HG02623 (cell line): ENCODE measurements around the gene SLIT3.

Experiments used
- ATAC-seq: cut with Tn5 transposase; IDR thresholded peaks from one replicate; pipeline ENCODE4 v1.9.1; 2021; ENCODE audit warnings: moderate library complexity; ENCODE audit not compliant: unreplicated experiment

The SLIT3 gene

GRCh38 chr5:168693297-168693696 is 607.6 kb downstream of the SLIT3 start:
- ATAC-seq, result no peak

- ATAC-seq, result no peak
Observed at GRCh38 chr5:168691891-168692290, 609.0 kb downstream of the SLIT3 start.

DNA sequence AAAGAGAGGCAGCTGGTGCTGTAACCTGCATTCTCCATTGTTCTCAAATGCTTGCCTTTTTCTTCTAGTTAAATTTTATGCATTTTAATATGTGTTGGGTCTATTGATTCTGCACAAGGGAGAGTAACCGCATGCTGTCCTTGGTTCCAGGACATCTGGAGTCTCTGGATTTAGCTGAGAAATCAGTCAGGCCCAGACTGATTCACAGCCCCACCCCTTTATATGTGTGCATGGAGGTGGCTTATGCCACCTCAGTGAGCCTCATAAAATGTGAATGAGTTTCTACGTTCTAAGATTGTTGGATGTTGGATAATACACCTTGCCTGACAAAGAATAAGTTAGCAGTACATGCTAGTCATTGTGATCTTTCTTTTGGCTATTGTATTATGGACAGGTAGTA is 611.7 kb downstream of the SLIT3 start:
- no peak for ATAC-seq

DNA sequence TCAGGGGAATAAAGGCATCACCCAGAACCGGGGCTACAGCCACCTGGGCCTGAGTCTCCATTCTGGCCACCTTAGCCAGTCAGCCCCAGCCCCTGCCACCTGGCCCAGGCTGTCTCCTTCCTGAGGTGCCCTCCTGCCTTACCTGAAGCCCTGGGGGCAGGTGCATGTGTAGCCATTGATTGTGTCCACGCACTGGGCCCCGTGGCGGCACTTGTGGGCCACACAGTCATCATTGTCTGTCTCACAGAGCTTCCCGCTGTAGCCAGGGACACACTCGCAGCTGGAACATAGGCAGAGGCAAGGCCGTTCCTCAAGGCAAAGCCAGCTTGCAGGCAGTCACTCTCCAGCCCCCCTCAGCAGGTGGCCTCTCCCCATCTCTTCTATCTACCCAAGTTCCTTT is 614.1 kb downstream of the SLIT3 start:
- no peak for ATAC-seq

- no peak for ATAC-seq
Observed at GRCh38 chr5:168685566-168685965, 615.4 kb downstream of the SLIT3 start.

DNA sequence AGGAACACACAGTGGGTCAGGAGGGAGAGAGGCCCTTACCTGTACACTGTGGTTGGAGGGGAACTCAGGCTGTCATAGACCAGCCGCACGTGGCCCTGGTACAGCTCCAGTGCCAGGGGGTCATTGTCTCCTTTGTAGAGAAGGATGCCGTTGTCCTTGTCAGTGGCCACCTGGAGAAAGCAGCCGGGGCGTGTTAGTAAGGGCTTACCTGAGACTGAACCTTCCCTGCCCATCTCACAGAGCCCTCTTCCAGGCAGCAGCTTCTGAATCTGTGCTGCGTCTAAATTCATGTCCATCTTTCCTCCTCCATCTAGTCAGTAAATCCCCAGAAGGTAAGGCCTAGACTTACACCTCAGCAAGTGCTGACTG is 617.0 kb downstream of the SLIT3 start:
- no peak for ATAC-seq

GRCh38 chr5:168683247-168683926 is 617.6 kb downstream of the SLIT3 start:
- no peak for ATAC-seq

GRCh38 chr5:168681556-168682183 is 619.3 kb downstream of the SLIT3 start:
- no peak for ATAC-seq

- no peak for ATAC-seq
Observed at GRCh38 chr5:168680395-168680794, 620.5 kb downstream of the SLIT3 start.

DNA sequence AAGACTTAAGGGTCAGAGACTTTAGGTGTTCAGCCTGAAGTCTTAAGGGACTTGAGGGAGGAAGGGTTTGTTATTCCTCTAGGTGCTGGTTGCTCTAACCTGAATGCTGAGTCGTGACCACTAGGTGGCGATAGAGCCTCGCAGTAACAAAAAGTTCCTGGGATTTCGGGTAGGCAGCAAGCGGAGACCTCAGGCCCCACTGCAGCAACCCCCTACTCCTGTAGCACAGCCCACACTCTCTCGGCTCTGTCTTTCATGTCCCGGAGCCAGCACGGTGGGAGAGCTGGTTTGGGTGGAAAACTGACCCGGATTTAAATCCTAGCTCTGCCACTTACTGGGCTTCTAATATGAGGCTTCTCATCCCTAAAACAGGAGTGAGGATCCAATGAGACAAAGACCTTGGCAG is 621.4 kb downstream of the SLIT3 start:
- ATAC-seq, result no peak

DNA sequence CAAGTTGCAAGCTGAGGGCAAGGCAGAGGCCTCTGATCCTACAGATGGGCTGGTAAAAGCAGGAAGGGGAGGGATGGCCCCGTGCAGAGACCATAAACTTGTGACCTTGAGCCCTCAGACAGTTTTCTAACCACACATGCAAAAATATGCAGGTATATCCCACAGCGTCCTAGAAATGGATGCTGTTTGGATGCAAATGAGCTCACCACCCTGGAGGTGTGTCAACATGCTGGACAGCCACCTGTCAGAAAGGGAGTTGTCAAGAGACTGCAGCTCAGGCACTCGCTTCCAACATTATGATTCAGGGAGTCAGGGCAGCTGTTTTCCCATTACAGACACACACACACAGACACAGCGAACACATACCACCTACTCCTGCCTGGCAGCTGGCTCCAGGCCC is 624.4 kb downstream of the SLIT3 start:
- no peak for ATAC-seq

GRCh38 chr5:168675883-168676408 is 625.0 kb downstream of the SLIT3 start:
- ATAC-seq, result no peak

- ATAC-seq, result no peak
Observed at GRCh38 chr5:168674893-168675482, 626.0 kb downstream of the SLIT3 start.

GRCh38 chr5:168672888-168673287 is 628.1 kb downstream of the SLIT3 start:
- no peak for ATAC-seq

DNA sequence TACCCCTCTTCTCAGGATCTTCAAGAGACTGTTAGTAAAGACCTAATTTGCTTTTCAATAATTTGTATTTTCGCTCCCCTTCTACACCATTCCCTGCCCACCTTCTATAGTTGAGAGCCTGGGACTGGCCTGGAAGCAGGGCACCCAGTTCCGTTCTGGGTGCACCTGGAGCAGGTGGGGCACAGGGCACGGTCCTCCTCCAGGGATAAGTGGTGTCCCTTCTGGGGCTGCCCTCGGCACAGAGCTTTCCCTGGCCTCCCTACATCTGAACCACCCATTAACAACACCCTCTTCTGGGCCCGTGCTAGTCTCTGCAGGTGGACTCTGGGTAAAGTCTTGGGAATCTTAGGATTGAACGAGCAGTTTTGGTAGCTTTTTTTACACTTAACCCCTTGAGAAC is 628.9 kb downstream of the SLIT3 start:
- ATAC-seq, result no peak

- no peak for ATAC-seq
Observed at GRCh38 chr5:168670881-168671575, 629.9 kb downstream of the SLIT3 start.

GRCh38 chr5:168669668-168670378 is 631.1 kb downstream of the SLIT3 start:
- no peak for ATAC-seq

DNA sequence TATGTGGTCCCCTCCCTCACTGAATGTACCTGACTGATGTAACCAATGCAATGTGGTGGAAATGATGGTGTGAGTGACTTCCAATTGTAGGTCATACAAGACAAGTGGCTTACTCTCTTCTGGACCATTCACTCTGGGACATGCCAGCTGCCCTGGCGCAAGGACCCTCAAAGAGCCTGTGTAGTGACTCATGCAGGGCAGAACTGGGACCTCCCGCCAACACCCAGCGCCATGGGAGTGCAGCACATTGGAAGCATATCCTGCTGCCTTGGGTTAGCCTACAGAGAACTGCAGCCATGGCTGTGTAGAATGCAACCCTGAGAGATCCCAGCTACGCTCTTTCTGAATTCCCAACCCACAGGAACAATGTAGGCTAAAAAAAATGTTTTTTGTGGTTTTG is 631.8 kb downstream of the SLIT3 start:
- no peak for ATAC-seq

DNA sequence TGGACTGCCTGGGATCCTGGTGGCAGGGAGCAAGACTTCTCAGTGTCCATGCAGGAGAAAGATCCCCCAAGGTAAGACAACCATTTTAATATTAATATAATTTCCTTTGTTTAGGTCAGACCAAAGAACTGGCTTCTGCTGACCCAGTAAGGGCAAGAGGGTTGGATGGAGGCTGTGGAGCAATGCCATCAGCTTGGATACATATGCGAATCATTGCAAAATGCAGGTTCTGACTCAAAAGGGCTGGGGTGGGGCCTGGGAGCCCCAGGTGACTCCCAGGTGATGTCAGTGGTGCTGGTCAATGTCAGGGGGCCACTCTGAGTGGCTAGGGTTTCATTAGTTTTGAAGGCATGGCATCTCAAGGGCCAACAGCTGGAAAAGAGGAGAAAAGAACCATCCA is 632.9 kb downstream of the SLIT3 start:
- no peak for ATAC-seq

DNA sequence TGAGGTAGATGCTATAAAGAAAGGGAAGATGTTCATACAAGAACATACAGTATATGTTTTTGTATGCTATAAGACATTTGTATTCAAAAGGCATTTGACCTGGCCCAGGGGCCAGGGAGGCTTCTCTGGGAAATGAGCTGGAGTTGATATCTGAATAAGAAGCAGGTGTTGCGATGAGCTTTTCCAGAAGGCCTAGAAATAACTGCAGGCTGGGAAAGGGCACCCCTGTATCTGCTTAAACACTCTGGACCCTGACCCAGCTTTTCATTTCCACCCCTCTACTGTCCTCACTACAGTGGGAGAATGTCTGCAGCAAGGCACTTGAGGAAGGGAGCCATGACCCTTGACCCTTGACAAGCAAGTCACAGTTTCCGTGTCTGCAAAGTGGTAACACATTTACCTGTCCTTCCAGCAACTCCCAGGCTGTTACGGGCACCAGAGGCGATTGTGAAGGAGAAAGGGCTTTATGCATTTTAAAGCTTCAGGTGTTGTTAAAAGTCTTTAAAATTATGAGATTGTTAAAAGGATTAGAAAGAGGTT is 633.6 kb downstream of the SLIT3 start:
- ATAC-seq, result no peak

- ATAC-seq, result no peak
Observed at GRCh38 chr5:168666356-168666755, 634.6 kb downstream of the SLIT3 start.
